GM12874 (cell line): Measurements from ENCODE around the gene SEC22C.

Source experiments
- CTCF ChIP-seq: IDR thresholded peaks from 2 replicates; pipeline ENCODE4 v1.5.1; 2011; ENCODE audit warnings: low read depth, mild to moderate bottlenecking, control low read depth, low read length, moderate library complexity; ENCODE audit not compliant: insufficient read depth

SEC22C gene

GRCh38 chr3:42572278-42572677 lies 9.5 kb downstream of the SEC22C start:
- TF ChIP-seq CTCF = peak; percentile 55

- no peak for TF ChIP-seq CTCF
Measured at GRCh38 chr3:42569593-42570142, 12.1 kb downstream of the SEC22C start.

GRCh38 chr3:42562047-42562907 lies 19.5 kb downstream of the SEC22C start:
- TF ChIP-seq CTCF = no peak

- TF ChIP-seq CTCF = no peak
Measured at GRCh38 chr3:42557854-42558253, 23.9 kb downstream of the SEC22C start.

GRCh38 chr3:42556089-42556632 lies 25.6 kb downstream of the SEC22C start:
- no peak for TF ChIP-seq CTCF

GRCh38 chr3:42552830-42553229 lies 28.9 kb downstream of the SEC22C start:
- TF ChIP-seq CTCF = no peak

GRCh38 chr3:42550250-42550649 lies 31.5 kb downstream of the SEC22C start:
- TF ChIP-seq CTCF = no peak
